Fibroblast of lung (primary cell): ENCODE results near the gene DCAF7. TPM values are rescaled to one million over a fixed set of nuclear protein-coding genes. Genes with fewer than 3 reads are reported as not detected.

Source experiments
- DNase-seq, 2 donors: peaks; one replicate each; pipeline versions ENCODE4 v3.0.0 to v3.0.0-alpha.2; 2010; ENCODE audit warnings: low read depth in 2 of 2
- H2AFZ ChIP-seq: 2 replicates; pipeline ENCODE4 v1.5.1; 2012; ENCODE audit warnings: low read length, control low read depth, inconsistent platforms
- H3K27ac ChIP-seq: 2 replicates; pipeline ENCODE4 v1.5.1; 2011; ENCODE audit warnings: low read length, control low read depth; ENCODE audit not compliant: insufficient read depth
- H3K27me3 ChIP-seq: 2 replicates; pipeline ENCODE4 v1.5.1; 2011; ENCODE audit warnings: mild to moderate bottlenecking, low read length; ENCODE audit not compliant: control insufficient read depth, insufficient read depth
- H3K36me3 ChIP-seq: 2 replicates; pipeline ENCODE4 v1.5.1; 2011; ENCODE audit warnings: low read length; ENCODE audit not compliant: control insufficient read depth, insufficient read depth
- H3K4me1 ChIP-seq: 2 replicates; pipeline ENCODE4 v1.5.1; 2011; ENCODE audit warnings: low read length; ENCODE audit not compliant: control insufficient read depth, insufficient read depth; ENCODE audit errors: extremely low read depth
- H3K4me2 ChIP-seq: 2 replicates; pipeline ENCODE4 v1.5.1; 2011; ENCODE audit warnings: low read length, control low read depth; ENCODE audit not compliant: insufficient read depth; ENCODE audit errors: extremely low read depth
- H3K4me3 ChIP-seq, 4 experiments: fragments of 200-600 bp in 1 of 4; sonication (generic) in 1 of 4; replicated peaks in 1 of 4; 2 replicates each; pipeline ENCODE4 v1.5.1; 2011 to 2016; ENCODE audit warnings: low read length in 4 of 4, low read depth in 3 of 4, mild to moderate bottlenecking in 3 of 4, control low read depth in 2 of 4, inconsistent platforms in 1 of 4, mixed read lengths in 1 of 4; ENCODE audit not compliant: insufficient read depth in 1 of 4; ENCODE audit errors: control extremely low read depth in 1 of 4
- H3K79me2 ChIP-seq: 2 replicates; pipeline ENCODE4 v1.5.1; 2012; ENCODE audit warnings: mild to moderate bottlenecking, low read length, inconsistent platforms; ENCODE audit not compliant: control insufficient read depth, insufficient read depth
- H3K9ac ChIP-seq: 2 replicates; pipeline ENCODE4 v1.5.1; 2011; ENCODE audit warnings: mild to moderate bottlenecking, low read length, control low read depth; ENCODE audit not compliant: insufficient read depth
- H3K9me3 ChIP-seq: 2 replicates; pipeline ENCODE4 v1.5.1; 2012; ENCODE audit warnings: low read depth, low read length; ENCODE audit not compliant: control insufficient read depth, insufficient read depth
- H4K20me1 ChIP-seq: 2 replicates; pipeline ENCODE4 v1.5.1; 2011; ENCODE audit warnings: low read length; ENCODE audit not compliant: control insufficient read depth, insufficient read depth; ENCODE audit errors: extremely low read depth
- CTCF ChIP-seq, 2 donors: IDR thresholded peaks in 1 of 2; conservative IDR thresholded peaks in 1 of 2; 1 replicate in 1 of 2; 2 replicates in 1 of 2; pipeline ENCODE4 v1.5.1; 2011 to 2012; ENCODE audit warnings: low read length in 2 of 2, control low read depth in 1 of 2, inconsistent platforms in 1 of 2, low read depth in 1 of 2, mild to moderate bottlenecking in 1 of 2
- EZH2 ChIP-seq: IDR thresholded peaks from 2 replicates; pipeline ENCODE4 v1.5.1; 2012; ENCODE audit warnings: low read length, control low read depth, mild to moderate bottlenecking; ENCODE audit errors: missing control alignments
- polyA plus RNA-seq, 2 donors: library from polyadenylated mRNA; depleted of rRNA in 1 of 2; stranded (reverse) in 1 of 2; unstranded in 1 of 2; fragments of >200 nt; gene quantifications; 2 replicates each; pipeline ENCODE4 v1.2.1, GENCODE V29; 2011 to 2012; ENCODE audit warnings: missing spikeins in 1 of 2
- total RNA-seq: library from RNA; depleted of rRNA; stranded (reverse); fragments of >200 nt; gene quantifications from 2 replicates; pipeline ENCODE4 v1.2.1, GENCODE V29; 2014

DCAF7 gene
- total and polyA plus RNA-seq, 2 donors (not counting 1 experiment from before 2014, with no cell fraction given) = 13.9 to 38.8 TPM

GRCh38 chr17:63503341-63503705 lies 47.0 kb upstream of the DCAF7 start:
- H3K9me3 ChIP-seq = no peaks in the 10 kb centered on the region
- no peak overlapping the region for H3K9ac ChIP-seq

GRCh38 chr17:63504261-63504660 lies 46.0 kb upstream of the DCAF7 start:
- TF ChIP-seq CTCF (conservative IDR thresholded peaks at IDR 0.05 in 1 of 2, IDR thresholded peaks at IDR 0.05 in 1 of 2; ENCODE audit: low read depth in 1 of 2, low read length in 2 of 2) = no peak
- TF ChIP-seq EZH2 = no peak
- Histone ChIP-seq H3K4me2 (no peak overlapping the region), H3K27ac (no peak overlapping the region), H3K27me3 (peaks cover 2% of the 10 kb centered on the region), H4K20me1 (no peaks in the 10 kb centered on the region), H3K79me2 (no peaks in the 10 kb centered on the region), H3K9me3 (no peaks in the 10 kb centered on the region), H3K4me1 (no peaks in the 10 kb centered on the region), H3K9ac (no peak overlapping the region), H3K36me3 (no peaks in the 10 kb centered on the region), H3K4me3 (no peak overlapping the region), H2AFZ (no peak overlapping the region)
- no peak for DNase-seq

More at GRCh38 chr17:63503341-63503705, 47.0 kb upstream of the DCAF7 start:
- H4K20me1 ChIP-seq = no peaks in the 10 kb centered on the region
- no peak overlapping the region for H3K4me3 ChIP-seq
- H3K27me3 ChIP-seq = peaks cover 2% of the 10 kb centered on the region
- no peak overlapping the region for H3K27ac ChIP-seq
- H2AFZ ChIP-seq = no peak overlapping the region
- DNase-seq = no peak
- peaks cover 6% of the 10 kb centered on the region for H3K4me1 ChIP-seq
- H3K4me2 ChIP-seq = no peak overlapping the region
- TF ChIP-seq EZH2 = no peak
- TF ChIP-seq CTCF (conservative IDR thresholded peaks at IDR 0.05 in 1 of 2, IDR thresholded peaks at IDR 0.05 in 1 of 2; ENCODE audit: low read depth in 1 of 2, low read length in 2 of 2) = no peak
- no peaks in the 10 kb centered on the region for H3K79me2 ChIP-seq
- H3K36me3 ChIP-seq = no peaks in the 10 kb centered on the region

GRCh38 chr17:63505341-63505740 lies 44.9 kb upstream of the DCAF7 start:
- no peak for DNase-seq
- no peaks in the 10 kb centered on the region for H4K20me1 ChIP-seq
- H3K9ac ChIP-seq = no peak overlapping the region
- peaks cover 7% of the 10 kb centered on the region for H3K27me3 ChIP-seq
- H3K4me3 ChIP-seq = no peak overlapping the region
- H3K79me2 ChIP-seq = no peaks in the 10 kb centered on the region
- no peak overlapping the region for H2AFZ ChIP-seq
- TF ChIP-seq EZH2 (no peak), CTCF (conservative IDR thresholded peaks at IDR 0.05 in 1 of 2, IDR thresholded peaks at IDR 0.05 in 1 of 2; ENCODE audit: low read depth in 1 of 2, low read length in 2 of 2) (no peak)
- no peak overlapping the region for H3K27ac ChIP-seq
- no peaks in the 10 kb centered on the region for H3K4me1 ChIP-seq
- no peaks in the 10 kb centered on the region for H3K9me3 ChIP-seq
- no peaks in the 10 kb centered on the region for H3K36me3 ChIP-seq
- no peak overlapping the region for H3K4me2 ChIP-seq
